ENCODE data around the gene ADAMTSL5. TPM values are rescaled to one million over a fixed set of nuclear protein-coding genes. Genes with fewer than 3 reads are reported as not detected.
"Not testable (repeated sequence)": the region's sequence is repeated elsewhere in the genome, so short reads cannot be mapped to it uniquely, and the experiment has no call there.

Gene ADAMTSL5
- polyA plus RNA-seq, 2 donors, result 10.9 to 13.0 TPM

DNA sequence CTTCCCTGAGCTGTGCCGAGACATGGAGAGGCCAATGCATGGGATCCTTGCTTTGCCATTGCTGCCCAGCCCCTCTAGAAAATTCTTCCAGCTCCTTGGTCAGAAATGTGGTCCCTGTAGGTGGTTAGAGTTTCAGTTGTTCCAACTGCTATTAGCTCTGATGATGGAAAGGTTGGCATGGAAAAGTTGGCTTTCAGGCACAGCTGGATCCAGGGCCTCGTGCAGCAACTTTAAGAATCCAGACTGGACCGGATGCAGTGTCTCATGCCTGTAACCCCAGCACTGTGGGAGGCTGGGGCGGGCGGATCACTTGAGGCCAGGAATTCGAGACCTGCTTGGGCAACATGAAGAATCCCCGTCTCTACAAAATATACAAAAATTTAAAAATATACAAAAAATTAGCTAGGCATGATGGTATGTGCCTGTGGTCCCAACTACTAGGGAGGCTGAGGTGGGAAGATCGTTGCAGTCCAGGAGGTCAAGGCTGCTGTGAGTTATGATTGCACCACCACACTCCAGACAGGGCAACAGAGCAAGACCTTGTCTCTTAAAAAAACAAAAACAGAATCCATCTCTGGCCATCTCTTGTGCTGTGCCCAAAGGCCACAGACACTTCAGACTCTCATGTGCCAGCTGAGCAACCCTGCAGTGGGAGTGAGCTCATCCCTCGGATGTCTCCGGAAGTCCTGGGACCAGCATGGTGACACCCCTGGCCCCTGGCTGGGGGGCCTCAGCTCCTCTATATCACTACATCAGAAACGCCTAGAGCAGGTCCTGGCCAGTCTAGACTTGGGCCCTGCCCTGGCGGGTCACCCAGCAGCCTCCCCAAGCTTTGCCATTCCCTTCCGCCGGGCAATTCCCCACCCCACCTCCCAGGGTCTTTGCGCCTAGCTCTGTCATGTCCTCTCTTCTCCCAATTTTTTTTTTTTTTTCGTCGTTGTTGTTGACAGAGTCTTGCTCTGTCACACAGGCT, 38.5 kb upstream of the ADAMTSL5 start:
- Histone ChIP-seq H3K36me3 (ENCODE audit: control insufficient read depth in 2 of 2, insufficient read depth in 2 of 2, low read length in 1 of 2) (peaks cover 0 to 6% of the 10 kb centered on the region in 2 donors), H3K9me3 (ENCODE audit: control insufficient read depth in 2 of 2, insufficient read depth in 1 of 2, low read depth in 1 of 2, low read length in 1 of 2) (no peaks in the 10 kb centered on the region), H3K4me3 (ENCODE audit: low read depth in 1 of 2, low read length in 2 of 2) (no peak overlapping the region), H3K27ac (ENCODE audit: low read depth in 2 of 2, low read length in 1 of 2) (no peak overlapping the region), H3K27me3 (ENCODE audit: control insufficient read depth in 1 of 2, insufficient read depth in 2 of 2, low read length in 2 of 2) (no peaks in the 10 kb centered on the region), H3K4me1 (ENCODE audit: control insufficient read depth in 2 of 2, insufficient read depth in 2 of 2, low read length in 1 of 2) (no peaks in the 10 kb centered on the region)
- 80 to 82% methylated on average over 17 of the region's 17 CpGs for WGBS, 2 donors

DNA sequence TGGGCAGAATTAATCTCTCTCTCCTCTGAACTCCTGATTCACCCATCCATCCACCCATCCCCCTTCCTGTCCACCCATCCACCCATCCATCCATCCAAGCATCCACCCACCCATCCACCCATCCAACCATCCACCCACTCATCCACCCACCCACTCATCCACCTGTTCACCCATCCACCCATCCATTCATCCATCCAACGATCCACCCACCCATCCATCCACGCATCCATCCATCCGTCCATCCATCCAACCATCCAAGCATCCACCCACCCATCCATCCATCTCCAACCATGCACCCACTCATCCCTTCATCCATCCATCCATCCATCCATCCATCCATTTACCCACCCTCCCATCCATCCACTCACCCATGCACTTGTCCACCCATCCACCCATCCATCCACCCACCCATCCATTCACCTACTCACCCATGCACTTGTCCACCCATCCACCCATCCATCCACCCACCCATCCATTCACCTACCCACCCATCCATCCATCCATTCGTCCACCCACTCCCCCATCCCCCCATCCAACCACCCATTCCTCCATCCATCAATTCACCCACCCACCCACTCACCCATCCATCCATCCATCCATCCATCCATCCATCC, 36.6 kb upstream of the ADAMTSL5 start:
- WGBS, 2 donors, result 79 to 82% methylated on average over 4 of the region's 4 CpGs
- H3K36me3 ChIP-seq (ENCODE audit: control insufficient read depth in 2 of 2, insufficient read depth in 2 of 2, low read length in 1 of 2), result peaks cover 0 to 2% of the 10 kb centered on the region in 2 donors

DNA sequence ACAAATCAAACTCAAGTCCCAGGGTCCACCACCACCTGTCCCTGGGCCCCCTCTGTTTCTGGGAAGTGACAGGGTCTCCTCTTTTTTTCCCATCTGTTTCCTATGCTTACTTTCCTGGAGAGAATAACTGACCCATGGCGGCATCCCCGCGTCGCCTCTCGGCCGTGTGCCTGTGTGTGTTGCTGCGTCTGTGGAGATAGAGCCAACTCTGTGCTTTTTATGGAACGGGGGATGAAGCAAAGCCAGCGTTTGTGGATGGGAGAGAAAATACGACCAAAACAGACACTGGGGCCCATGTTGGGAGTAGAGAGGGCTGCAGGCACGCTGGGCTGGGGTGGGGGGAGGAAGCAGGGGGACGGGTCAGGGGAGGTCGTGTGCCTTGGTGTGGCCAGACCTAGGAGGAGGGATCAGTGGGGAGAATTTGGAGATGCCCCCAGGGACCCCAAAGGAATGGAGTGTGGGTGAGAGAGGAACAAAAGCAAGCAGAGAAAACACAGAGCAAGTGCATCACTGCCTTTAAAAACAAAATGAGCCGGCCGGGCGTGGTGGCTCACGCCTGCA, 27.6 kb upstream of the ADAMTSL5 start:
- 23 to 28% methylated on average over 17 of the region's 17 CpGs for WGBS, 2 donors
- H3K4me3 ChIP-seq (ENCODE audit: low read depth in 1 of 2, low read length in 2 of 2), result no peak overlapping the region
- no peaks in the 10 kb centered on the region for H3K36me3 ChIP-seq (ENCODE audit: control insufficient read depth in 2 of 2, insufficient read depth in 2 of 2, low read length in 1 of 2)
- no peaks in the 10 kb centered on the region for H3K27me3 ChIP-seq (ENCODE audit: control insufficient read depth in 1 of 2, insufficient read depth in 2 of 2, low read length in 2 of 2)
- H3K4me1 ChIP-seq (ENCODE audit: control insufficient read depth in 2 of 2, insufficient read depth in 2 of 2, low read length in 1 of 2), result peaks cover 0 to 2% of the 10 kb centered on the region in 2 donors
- peaks cover 0 to 2% of the 10 kb centered on the region in 2 donors for H3K9me3 ChIP-seq (ENCODE audit: control insufficient read depth in 2 of 2, insufficient read depth in 1 of 2, low read depth in 1 of 2, low read length in 1 of 2)
- no peak overlapping the region for H3K27ac ChIP-seq (ENCODE audit: low read depth in 2 of 2, low read length in 1 of 2)

More for the DNA sequence above, 36.6 kb upstream of the ADAMTSL5 start:
- H3K4me1 ChIP-seq (ENCODE audit: control insufficient read depth in 2 of 2, insufficient read depth in 2 of 2, low read length in 1 of 2), result no peaks in the 10 kb centered on the region
- H3K27me3 ChIP-seq (ENCODE audit: control insufficient read depth in 1 of 2, insufficient read depth in 2 of 2, low read length in 2 of 2), result no peaks in the 10 kb centered on the region
- H3K9me3 ChIP-seq (ENCODE audit: control insufficient read depth in 2 of 2, insufficient read depth in 1 of 2, low read depth in 1 of 2, low read length in 1 of 2), result peaks cover 0 to 2% of the 10 kb centered on the region in 2 donors
- H3K27ac ChIP-seq (ENCODE audit: low read depth in 2 of 2, low read length in 1 of 2), result no peak overlapping the region
- H3K4me3 ChIP-seq (ENCODE audit: low read depth in 1 of 2, low read length in 2 of 2), result no peak overlapping the region

DNA sequence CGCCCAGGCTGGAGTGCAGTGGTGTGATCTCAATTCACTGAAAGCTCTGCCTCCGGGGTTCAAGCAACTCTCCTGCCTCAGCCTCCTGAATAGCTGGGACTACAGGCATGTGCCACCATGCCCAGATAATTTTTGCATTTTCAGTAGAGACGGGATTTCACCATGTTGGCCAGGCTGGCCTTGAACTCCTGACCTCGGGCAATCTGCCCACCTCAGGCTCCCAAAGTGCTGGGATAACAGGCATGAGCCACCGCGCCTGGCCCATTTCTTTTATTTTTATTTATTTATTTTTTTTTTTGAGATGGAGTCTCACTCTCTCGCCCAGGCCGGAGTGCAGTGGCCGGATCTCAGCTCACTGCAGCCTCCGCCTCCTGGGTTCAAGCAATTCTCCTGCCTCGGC, 26.9 kb upstream of the ADAMTSL5 start:
- H3K27ac ChIP-seq (ENCODE audit: low read depth in 2 of 2, low read length in 1 of 2); H3K4me1 ChIP-seq (ENCODE audit: control insufficient read depth in 2 of 2, insufficient read depth in 2 of 2, low read length in 1 of 2); H3K4me3 ChIP-seq (ENCODE audit: low read depth in 1 of 2, low read length in 2 of 2); H3K36me3 ChIP-seq (ENCODE audit: control insufficient read depth in 2 of 2, insufficient read depth in 2 of 2, low read length in 1 of 2); H3K9me3 ChIP-seq (ENCODE audit: control insufficient read depth in 2 of 2, insufficient read depth in 1 of 2, low read depth in 1 of 2, low read length in 1 of 2); H3K27me3 ChIP-seq (ENCODE audit: control insufficient read depth in 1 of 2, insufficient read depth in 2 of 2, low read length in 2 of 2): not testable (repeated sequence)
- 82 to 83% methylated on average over 11 of the region's 11 CpGs for WGBS, 2 donors

DNA sequence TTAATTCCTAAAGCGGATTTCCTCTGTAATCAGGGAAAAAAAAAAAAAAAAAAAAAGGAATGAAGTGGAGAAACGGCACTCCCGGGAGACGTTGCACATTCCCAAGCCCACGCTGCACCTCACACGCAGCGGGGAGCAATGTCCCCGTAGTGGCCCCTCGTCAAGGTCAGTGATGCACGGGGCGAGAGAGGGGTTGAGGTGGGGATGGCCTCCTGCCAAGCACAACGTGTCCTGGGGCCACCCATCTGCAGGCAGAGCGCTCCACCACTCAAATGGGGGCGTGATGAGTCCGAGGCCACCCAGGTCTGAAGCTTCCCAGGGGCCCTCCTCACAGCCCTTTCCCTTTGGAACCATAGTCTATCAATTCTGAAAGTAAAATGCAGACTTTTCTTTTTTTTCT, 26.2 kb upstream of the ADAMTSL5 start:
- H3K27ac ChIP-seq (ENCODE audit: low read depth in 2 of 2, low read length in 1 of 2), result no peak overlapping the region
- peaks cover 0 to 2% of the 10 kb centered on the region in 2 donors for H3K9me3 ChIP-seq (ENCODE audit: control insufficient read depth in 2 of 2, insufficient read depth in 1 of 2, low read depth in 1 of 2, low read length in 1 of 2)
- no peaks in the 10 kb centered on the region for H3K27me3 ChIP-seq (ENCODE audit: control insufficient read depth in 1 of 2, insufficient read depth in 2 of 2, low read length in 2 of 2)
- no peaks in the 10 kb centered on the region for H3K36me3 ChIP-seq (ENCODE audit: control insufficient read depth in 2 of 2, insufficient read depth in 2 of 2, low read length in 1 of 2)
- WGBS, 2 donors, result 18 to 32% methylated on average over 15 of the region's 15 CpGs
- no peak overlapping the region for H3K4me3 ChIP-seq (ENCODE audit: low read depth in 1 of 2, low read length in 2 of 2)
- H3K4me1 ChIP-seq (ENCODE audit: control insufficient read depth in 2 of 2, insufficient read depth in 2 of 2, low read length in 1 of 2), result peaks cover 0 to 2% of the 10 kb centered on the region in 2 donors

DNA sequence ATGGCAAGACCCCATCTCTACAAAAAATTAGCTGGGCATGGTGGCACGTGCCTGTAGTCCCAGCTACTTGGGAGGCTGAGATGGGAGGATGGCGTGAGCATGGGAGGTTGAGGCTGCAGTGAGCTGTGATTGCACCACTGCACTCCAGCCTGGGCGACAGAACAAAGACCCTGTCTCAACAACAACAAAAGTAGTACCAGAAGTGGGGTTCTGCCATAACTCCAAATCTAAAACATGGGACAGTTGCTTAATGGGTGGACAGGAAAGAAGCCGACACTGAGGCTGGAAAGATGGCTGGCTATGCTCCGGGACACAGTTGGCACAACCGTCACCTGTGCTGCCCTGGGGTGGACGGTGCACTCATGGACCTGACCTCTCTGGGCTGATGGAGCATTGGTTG, 22.9 kb upstream of the ADAMTSL5 start:
- H3K36me3 ChIP-seq (ENCODE audit: control insufficient read depth in 2 of 2, insufficient read depth in 2 of 2, low read length in 1 of 2); H3K4me3 ChIP-seq (ENCODE audit: low read depth in 1 of 2, low read length in 2 of 2); H3K9me3 ChIP-seq (ENCODE audit: control insufficient read depth in 2 of 2, insufficient read depth in 1 of 2, low read depth in 1 of 2, low read length in 1 of 2); H3K4me1 ChIP-seq (ENCODE audit: control insufficient read depth in 2 of 2, insufficient read depth in 2 of 2, low read length in 1 of 2); H3K27ac ChIP-seq (ENCODE audit: low read depth in 2 of 2, low read length in 1 of 2); H3K27me3 ChIP-seq (ENCODE audit: control insufficient read depth in 1 of 2, insufficient read depth in 2 of 2, low read length in 2 of 2): not testable (repeated sequence)
- WGBS, 2 donors, result 90 to 95% methylated on average over 7 of the region's 7 CpGs

DNA sequence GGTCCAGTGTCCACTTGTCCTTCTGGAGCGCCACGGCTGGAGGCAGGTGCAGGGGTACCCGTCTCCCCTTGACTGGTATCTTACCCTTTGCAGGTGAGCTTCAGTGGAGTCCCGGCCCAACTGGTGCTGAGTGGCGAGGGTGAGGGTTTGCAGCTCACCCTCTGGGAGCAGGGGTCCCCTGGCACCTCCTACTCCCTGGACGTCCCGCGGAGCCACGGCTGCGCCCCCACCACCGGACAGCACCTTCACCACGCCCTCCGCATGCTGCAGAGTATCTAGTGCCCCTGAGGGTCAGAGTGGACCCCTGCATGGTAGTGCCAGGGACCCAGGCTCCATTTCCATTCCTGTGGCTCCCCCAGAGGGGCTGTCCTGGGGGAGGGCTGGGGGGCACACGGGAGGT, 22.2 kb upstream of the ADAMTSL5 start:
- Histone ChIP-seq H3K36me3 (ENCODE audit: control insufficient read depth in 2 of 2, insufficient read depth in 2 of 2, low read length in 1 of 2) (no peaks in the 10 kb centered on the region), H3K4me1 (ENCODE audit: control insufficient read depth in 2 of 2, insufficient read depth in 2 of 2, low read length in 1 of 2) (peaks cover 0 to 2% of the 10 kb centered on the region in 2 donors), H3K27ac (ENCODE audit: low read depth in 2 of 2, low read length in 1 of 2) (no peak overlapping the region), H3K4me3 (ENCODE audit: low read depth in 1 of 2, low read length in 2 of 2) (no peak overlapping the region), H3K27me3 (ENCODE audit: control insufficient read depth in 1 of 2, insufficient read depth in 2 of 2, low read length in 2 of 2) (no peaks in the 10 kb centered on the region), H3K9me3 (ENCODE audit: control insufficient read depth in 2 of 2, insufficient read depth in 1 of 2, low read depth in 1 of 2, low read length in 1 of 2) (no peaks in the 10 kb centered on the region)
- 85 to 91% methylated on average over 14 of the region's 14 CpGs for WGBS, 2 donors

DNA sequence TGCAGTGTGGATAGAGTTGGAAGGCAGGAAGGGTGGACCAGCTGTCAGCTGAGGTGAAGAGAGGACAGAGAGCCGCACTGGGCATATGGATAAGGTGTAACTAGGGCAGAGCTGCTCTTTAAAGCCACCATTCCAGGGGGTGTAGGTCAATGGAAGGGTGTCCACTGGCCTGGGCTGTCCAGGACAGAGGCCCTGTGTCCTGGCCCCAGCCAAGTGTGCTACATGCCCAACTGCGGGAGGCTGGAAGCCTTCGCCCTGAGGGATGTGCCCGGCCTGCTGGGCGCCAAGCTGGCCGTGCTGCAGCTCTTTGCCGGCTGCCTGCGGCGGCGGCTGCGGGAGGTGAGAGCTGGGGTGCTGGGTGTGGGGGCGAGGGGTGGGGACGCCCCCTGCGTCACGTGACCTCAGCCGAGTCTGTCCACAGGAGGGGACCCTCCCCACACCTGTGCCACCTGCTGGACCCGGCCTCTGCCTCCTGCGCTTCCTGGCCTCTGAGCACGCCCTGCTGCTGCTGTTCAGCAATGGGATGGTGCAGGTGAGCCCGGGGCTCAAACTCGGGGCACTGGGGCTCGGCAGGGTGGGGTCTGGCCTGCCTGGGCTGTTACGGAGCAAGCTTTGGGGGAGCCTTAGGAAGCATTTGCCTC, 20.8 kb upstream of the ADAMTSL5 start:
- Histone ChIP-seq H3K4me3 (ENCODE audit: low read depth in 1 of 2, low read length in 2 of 2) (no peak overlapping the region), H3K9me3 (ENCODE audit: control insufficient read depth in 2 of 2, insufficient read depth in 1 of 2, low read depth in 1 of 2, low read length in 1 of 2) (no peaks in the 10 kb centered on the region), H3K27me3 (ENCODE audit: control insufficient read depth in 1 of 2, insufficient read depth in 2 of 2, low read length in 2 of 2) (no peaks in the 10 kb centered on the region), H3K4me1 (ENCODE audit: control insufficient read depth in 2 of 2, insufficient read depth in 2 of 2, low read length in 1 of 2) (no peaks in the 10 kb centered on the region), H3K27ac (ENCODE audit: low read depth in 2 of 2, low read length in 1 of 2) (no peak overlapping the region), H3K36me3 (ENCODE audit: control insufficient read depth in 2 of 2, insufficient read depth in 2 of 2, low read length in 1 of 2) (no peaks in the 10 kb centered on the region)
- WGBS, 2 donors, result 71 to 79% methylated on average over 15 to 23 of the region's 23 CpGs

DNA sequence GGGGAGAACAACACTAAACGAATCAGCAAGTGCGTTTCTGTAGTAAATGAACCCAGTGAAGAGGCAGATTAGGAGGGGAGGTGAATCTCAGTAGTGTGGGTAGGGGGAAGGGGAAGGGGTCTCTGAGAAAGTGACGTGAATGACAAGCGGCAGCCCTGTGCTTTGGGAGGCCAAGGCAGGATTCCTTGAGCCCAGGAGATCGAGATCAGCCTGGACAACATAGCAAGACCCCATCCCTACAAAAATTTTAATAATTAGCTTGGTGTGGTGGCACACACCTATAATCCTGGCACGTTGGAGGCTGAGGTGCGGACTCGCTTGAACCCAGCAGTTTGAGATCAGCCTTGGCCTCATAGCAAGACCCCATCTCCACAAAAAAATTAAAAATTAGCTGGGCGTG, 19.2 kb upstream of the ADAMTSL5 start:
- H3K27ac ChIP-seq (ENCODE audit: low read depth in 2 of 2, low read length in 1 of 2), result no peak overlapping the region
- peaks cover under 1 to 3% of the 10 kb centered on the region in 2 donors for H3K9me3 ChIP-seq (ENCODE audit: control insufficient read depth in 2 of 2, insufficient read depth in 1 of 2, low read depth in 1 of 2, low read length in 1 of 2)
- no peaks in the 10 kb centered on the region for H3K4me1 ChIP-seq (ENCODE audit: control insufficient read depth in 2 of 2, insufficient read depth in 2 of 2, low read length in 1 of 2)
- no peak overlapping the region for H3K4me3 ChIP-seq (ENCODE audit: low read depth in 1 of 2, low read length in 2 of 2)
- no peaks in the 10 kb centered on the region for H3K36me3 ChIP-seq (ENCODE audit: control insufficient read depth in 2 of 2, insufficient read depth in 2 of 2, low read length in 1 of 2)
- WGBS, 2 donors, result 88 to 91% methylated on average over 9 of the region's 9 CpGs
- H3K27me3 ChIP-seq (ENCODE audit: control insufficient read depth in 1 of 2, insufficient read depth in 2 of 2, low read length in 2 of 2), result no peaks in the 10 kb centered on the region

All from esophagus (tissue), 2 donors.